ENCODE results near the gene PDGFD. TPM values are rescaled to one million over a fixed set of nuclear protein-coding genes. Genes with fewer than 3 reads are reported as not detected.

PDGFD gene
- total and polyA plus RNA-seq, 12 donors = 6.0 to 17.5 (median 10.7) TPM

GRCh38 chr11:104089481-104089880 is 74.5 kb downstream of the PDGFD start:
- WGBS, 2 donors = 54 to 56% methylated on average over 2 of the region's 2 CpGs
- H3K27ac ChIP-seq = no peak overlapping the region
- H3K4me1 ChIP-seq = peaks cover 0 to 28% (median 14%) of the 10 kb centered on the region in 9 donors
- intact Hi-C loops (cut with DNase I) = loop anchor here in 1 of 10 donors (10.0 kb wide), 1 partner anchor 65 kb away; no protein-coding TSS in a partner anchor
- H3K36me3 ChIP-seq = no peaks in the 10 kb centered on the region
- DNase-seq (no peak), ATAC-seq (no peak)
- TF ChIP-seq, protein P1, sequence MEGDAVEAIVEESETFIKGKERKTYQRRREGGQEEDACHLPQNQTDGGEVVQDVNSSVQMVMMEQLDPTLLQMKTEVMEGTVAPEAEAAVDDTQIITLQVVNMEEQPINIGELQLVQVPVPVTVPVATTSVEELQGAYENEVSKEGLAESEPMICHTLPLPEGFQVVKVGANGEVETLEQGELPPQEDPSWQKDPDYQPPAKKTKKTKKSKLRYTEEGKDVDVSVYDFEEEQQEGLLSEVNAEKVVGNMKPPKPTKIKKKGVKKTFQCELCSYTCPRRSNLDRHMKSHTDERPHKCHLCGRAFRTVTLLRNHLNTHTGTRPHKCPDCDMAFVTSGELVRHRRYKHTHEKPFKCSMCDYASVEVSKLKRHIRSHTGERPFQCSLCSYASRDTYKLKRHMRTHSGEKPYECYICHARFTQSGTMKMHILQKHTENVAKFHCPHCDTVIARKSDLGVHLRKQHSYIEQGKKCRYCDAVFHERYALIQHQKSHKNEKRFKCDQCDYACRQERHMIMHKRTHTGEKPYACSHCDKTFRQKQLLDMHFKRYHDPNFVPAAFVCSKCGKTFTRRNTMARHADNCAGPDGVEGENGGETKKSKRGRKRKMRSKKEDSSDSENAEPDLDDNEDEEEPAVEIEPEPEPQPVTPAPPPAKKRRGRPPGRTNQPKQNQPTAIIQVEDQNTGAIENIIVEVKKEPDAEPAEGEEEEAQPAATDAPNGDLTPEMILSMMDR (IDR thresholded peaks at IDR 0.05) = no peak
- H3K9me3 ChIP-seq = no peaks in the 10 kb centered on the region
- no peak overlapping the region for H3K4me3 ChIP-seq
- H3K27me3 ChIP-seq = no peaks in the 10 kb centered on the region

GRCh38 chr11:104086621-104087020 is 77.3 kb downstream of the PDGFD start:
- ATAC-seq = no peak
- TF ChIP-seq, protein P1 (IDR thresholded peaks at IDR 0.05) = no peak
- Histone ChIP-seq H3K4me3 (no peak overlapping the region), H3K36me3 (no peaks in the 10 kb centered on the region), H3K27ac (no peak overlapping the region), H3K9me3 (no peaks in the 10 kb centered on the region), H3K4me1 (peaks cover 0 to 23% (median 8%) of the 10 kb centered on the region in 9 donors), H3K27me3 (no peaks in the 10 kb centered on the region)
- intact Hi-C loops (cut with DNase I) = loop anchor here in 1 of 10 donors (10.0 kb wide), 1 partner anchor 62 kb away; no protein-coding TSS in a partner anchor
- 58 to 73% methylated on average over 5 of the region's 5 CpGs for WGBS, 2 donors
- DNase-seq = no peak

- Histone ChIP-seq H3K36me3 (no peaks in the 10 kb centered on the region), H3K4me1 (peaks cover 0 to 15% (median 2%) of the 10 kb centered on the region in 9 donors)
- ATAC-seq = no peak
These were observed 85.0 kb downstream of the PDGFD start for GRCh38 chr11:104078995-104079394.

DNA sequence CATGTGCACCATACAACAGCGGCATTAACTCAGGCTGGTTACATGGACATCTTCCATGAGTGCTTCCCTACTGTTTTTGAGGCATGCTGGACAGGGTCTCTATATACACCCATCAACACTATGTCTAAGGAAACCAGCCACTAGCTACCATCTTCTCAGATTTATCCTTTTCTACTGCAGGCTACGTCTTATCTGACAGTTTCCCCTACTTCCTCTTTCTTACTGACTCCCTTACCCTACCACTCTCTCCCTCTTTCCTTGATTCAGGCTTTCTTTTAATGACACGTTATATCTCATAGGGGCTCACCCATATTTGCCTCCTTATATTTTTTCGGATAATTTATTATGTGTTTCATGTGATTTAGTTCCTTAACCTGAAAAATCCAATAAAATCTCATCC is 85.7 kb downstream of the PDGFD start:
- TF ChIP-seq, protein P1 (IDR thresholded peaks at IDR 0.05) = no peak
- Histone ChIP-seq H3K4me1 (peaks cover 0 to 23% (median 8%) of the 10 kb centered on the region in 9 donors), H3K27me3 (no peaks in the 10 kb centered on the region), H3K36me3 (no peaks in the 10 kb centered on the region), H3K4me3 (no peak overlapping the region), H3K27ac (no peak overlapping the region), H3K9me3 (no peaks in the 10 kb centered on the region)
- intact Hi-C loops (cut with DNase I) = no loop called here
- ATAC-seq = no peak
- 55 to 81% methylated on average over 4 of the region's 4 CpGs for WGBS, 2 donors
- DNase-seq = no peak

More at GRCh38 chr11:104078995-104079394, 85.0 kb downstream of the PDGFD start:
- Histone ChIP-seq H3K27ac (no peak overlapping the region), H3K9me3 (no peaks in the 10 kb centered on the region), H3K27me3 (no peaks in the 10 kb centered on the region), H3K4me3 (no peak overlapping the region)
- intact Hi-C loops (cut with DNase I) = no loop called here
- TF ChIP-seq, protein P1 (IDR thresholded peaks at IDR 0.05) = no peak
- DNase-seq = no peak

Data from heart right ventricle (tissue), 16 donors.